Suppressor macrophage treated with lipopolysaccharide for 1 hour (primary cell): ENCODE data around the gene ST6GALNAC4.

Experiments
- DNase-seq, 3 donors: peaks; one replicate each; pipeline ENCODE4 v3.0.0-alpha.2; 2020 to 2022

ST6GALNAC4 gene

DNA sequence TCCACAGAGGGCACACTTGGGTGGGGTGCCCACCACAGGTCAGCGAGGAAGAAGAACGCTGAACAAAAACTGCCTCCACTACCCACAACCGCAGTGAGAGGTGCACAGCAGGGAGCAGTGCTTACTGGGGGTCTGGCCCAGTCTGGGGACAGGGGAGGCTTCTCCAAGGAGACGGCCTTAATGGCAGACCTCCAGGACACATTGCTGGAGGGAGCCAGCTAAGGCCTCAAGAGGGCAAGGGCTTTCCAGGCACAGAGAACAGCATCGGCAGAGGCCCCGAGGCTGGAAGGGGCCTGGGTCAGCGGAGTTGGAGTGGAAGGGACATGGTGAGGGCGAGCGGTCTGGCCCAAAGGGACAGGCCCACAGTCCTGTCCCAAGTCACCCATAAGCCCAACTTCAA lies 29.1 kb upstream of the ST6GALNAC4 start:
- DNase-seq = no peak

DNA sequence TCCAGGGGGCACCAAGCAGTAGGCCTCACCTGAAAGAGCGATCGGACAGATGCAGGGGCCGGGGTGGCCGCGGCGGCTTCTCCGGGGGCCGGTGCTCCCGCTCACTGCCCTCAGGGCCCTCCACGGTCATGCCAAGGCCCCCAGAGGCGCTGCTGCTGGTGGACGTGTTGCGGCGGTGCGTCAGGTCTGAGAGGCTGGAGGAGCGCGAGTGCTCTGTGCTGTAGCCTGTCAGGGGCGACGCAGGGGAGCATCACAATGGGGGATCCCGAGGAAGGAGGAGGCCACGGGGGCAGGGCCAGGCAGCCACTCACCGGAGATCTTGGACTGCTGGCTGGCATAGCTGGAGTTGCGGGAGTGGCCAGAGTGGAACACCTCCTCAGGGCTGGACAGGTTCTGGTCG lies 28.5 kb upstream of the ST6GALNAC4 start:
- DNase-seq = no peak

DNA sequence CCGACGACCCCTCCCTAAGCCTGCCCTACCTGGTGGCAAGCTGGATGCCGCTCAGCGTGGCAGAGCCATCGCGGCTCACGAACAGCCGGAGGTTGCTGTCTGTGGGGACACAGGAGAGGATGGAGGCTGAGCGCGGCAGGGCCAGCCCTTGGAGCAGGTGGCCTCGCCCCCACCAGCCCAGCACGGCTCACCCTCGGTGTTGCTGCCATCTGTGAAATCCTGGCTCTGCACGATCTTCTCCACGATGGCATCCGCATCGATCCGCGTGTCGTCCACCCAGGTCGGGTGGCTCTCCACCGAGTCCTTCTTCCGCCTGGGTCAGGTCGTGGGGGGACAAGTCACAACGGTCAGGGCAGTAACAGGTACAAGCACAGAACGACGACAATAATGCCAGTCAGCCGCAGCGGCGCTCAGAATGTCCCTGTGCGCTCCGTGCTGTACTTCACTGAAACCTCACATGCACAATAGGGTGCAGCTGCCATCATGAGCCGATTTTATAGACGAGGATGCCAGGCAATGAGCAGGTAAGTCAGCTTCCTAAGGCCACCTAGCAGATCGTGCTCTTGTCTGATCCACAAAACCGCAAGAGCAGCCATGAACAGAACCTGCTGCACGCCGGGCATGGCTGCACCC lies 27.9 kb upstream of the ST6GALNAC4 start:
- no peak for DNase-seq

DNA sequence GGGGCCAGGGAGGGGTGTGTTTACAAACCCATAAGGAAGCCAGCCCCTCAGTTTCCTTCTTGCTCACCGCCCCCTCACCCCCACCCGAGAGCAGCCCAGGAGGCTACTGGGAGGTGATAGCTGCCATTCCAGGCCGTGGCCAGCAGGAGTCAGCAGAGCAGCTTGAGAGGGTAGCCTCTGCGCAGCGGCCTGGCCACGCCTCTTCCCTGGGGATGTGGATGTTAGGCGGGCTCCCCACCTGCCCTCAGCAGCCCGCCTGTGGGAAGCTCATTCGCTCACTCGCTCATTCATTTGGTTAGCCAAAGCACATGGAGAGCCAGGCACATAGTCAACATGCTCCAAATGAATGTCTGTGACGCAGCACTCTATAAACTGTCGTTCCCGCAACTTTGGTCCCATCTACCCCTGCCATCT lies 26.9 kb upstream of the ST6GALNAC4 start:
- DNase-seq = peak; percentile 93 to 94 (median 93)

DNA sequence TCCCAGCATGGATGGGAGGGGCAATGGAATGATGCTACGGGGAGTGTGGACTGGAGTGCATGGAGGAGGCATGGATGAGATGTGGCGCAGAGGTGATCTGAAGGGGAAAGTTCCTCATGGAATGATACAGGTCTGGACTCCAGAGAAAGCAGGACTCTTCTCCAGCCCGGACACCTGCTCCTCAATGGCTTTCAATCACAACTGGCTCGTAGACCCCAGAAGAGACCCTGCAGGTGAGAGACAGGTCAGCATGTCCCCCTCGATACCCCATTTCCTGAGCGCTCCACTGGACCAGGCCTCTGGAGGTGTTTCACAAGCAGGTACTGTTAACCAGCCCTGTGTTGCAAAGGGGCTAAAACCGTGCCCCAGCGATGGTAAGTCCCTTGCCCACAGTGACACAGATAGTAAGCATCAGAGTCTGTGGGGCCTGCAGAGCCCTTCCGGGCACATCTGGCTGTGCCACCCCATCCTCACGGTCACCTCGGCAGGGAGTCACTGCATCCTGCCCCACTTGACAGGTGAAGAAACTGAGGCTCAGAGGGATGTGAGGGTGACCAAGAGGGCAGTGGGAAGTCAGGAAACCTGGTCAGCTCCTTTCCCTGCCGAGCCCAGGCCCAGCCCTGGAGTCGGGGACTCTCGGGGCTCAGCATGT lies 26.3 kb upstream of the ST6GALNAC4 start:
- no peak for DNase-seq

- peak; percentile 60 to 79 (median 78) for DNase-seq
Observed at GRCh38 chr9:127942216-127943010, 25.6 kb upstream of the ST6GALNAC4 start.

DNA sequence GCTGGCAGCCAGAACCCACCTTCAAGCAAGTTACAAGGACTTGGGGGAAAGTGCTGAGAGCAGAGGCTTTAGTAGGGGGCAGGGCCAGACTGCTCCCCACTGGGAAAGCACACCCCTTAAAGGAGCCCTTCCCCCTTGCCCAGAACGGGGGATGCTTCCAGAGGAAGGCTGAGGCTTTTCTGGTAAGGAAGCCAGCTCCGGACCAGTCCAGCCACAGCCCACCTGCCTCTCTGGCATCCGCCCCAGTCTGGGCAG lies 25.0 kb upstream of the ST6GALNAC4 start:
- no peak for DNase-seq

DNA sequence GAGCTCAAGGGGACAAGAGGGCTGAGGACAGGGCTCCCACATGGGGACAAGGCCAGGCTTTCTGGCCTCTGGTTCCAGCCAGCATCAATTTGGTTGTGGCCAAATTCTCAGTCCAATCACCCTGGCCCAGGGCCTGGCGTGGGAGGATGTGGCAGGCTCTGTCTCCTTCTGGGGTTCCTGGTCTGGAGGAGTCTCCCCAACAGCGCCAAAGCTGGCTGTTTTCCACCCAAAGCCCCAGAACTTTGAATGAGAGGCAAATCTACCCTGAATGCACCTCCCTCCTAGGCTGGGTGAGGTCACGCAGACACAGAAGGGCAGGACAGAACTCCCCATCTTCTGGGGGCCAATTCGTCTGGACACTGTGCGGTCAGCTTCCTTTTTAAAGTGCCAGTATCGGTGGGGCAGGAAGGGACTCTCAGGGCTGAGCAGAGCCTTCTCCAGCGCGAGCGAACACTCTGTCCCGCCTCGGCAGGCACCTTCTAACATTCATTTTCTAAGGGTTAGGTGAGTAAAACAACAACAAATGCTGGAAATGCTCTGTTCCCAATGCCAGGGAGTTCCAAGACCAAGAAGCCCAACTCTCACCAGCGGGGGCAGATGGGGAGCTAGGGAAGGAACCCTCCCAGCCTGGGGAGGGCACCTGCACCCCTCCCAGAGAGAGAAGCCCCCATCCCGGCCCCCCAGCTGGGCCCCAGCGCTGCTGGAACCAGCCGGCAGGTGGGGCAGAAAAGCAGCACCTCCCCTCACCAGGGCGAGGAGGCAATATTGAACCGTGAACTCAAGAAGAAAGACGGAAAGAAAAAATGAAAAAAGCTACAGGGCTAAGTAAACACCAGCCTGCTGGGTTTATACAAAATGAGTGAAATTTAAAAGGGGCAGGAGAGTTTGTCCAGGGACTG lies 24.5 kb upstream of the ST6GALNAC4 start:
- DNase-seq = no peak

DNA sequence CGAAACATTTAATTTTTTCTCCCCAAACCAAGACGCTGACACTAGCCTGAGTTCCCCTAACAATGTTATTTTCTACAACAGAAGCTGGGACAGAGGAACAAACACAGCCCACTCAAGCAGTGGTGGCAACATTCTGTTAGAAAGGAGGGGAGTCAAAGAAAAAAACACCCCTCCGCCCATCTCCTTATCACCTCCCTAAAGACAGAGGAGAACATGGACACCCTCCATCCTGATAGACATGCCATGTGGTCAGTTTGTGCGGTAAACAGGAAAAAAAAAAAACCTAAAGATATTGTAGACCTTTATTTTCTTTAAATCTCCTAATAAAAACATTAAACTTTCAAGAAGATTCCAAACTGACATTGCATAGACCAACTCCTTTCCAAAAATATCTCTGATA lies 23.8 kb upstream of the ST6GALNAC4 start:
- DNase-seq = no peak

DNA sequence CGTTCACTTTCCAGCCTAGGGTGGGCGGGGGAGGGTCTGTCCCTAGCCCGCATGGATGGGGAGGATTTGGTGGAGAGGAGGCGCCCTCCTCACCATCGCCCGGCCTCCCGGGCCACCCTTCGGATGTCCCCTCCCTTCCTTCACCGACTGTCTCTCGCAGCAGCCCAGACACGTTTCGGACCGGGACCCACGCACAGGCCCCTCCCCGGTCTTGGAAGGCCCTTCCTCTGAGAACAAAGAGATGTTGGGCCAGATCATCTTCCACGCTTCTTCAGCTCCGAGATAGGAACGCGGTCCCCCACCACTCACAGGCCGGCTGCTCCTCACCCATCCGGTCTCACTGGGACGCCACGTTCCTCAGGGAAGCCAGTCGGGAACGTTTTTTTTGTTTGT lies 21.5 kb upstream of the ST6GALNAC4 start:
- DNase-seq = no peak

- DNase-seq = peak; percentile 85 to 91 (median 87)
Observed at GRCh38 chr9:127937388-127938297, 20.8 kb upstream of the ST6GALNAC4 start, which contains the start of gene DPM2. Gene DPM2, minus strand, starts transcription at chr9:127937854. Its CDS starts 34 bp downstream, at chr9:127937820.

GRCh38 chr9:127937056-127937387 lies 20.2 kb upstream of the ST6GALNAC4 start:
- DNase-seq = peak in 1 of 3 donors; percentile 18

- no peak for DNase-seq
Observed at GRCh38 chr9:127936347-127936852, 19.6 kb upstream of the ST6GALNAC4 start.

GRCh38 chr9:127935765-127936221 lies 19.0 kb upstream of the ST6GALNAC4 start:
- DNase-seq = peak in 1 of 3 donors; percentile 37

- no peak for DNase-seq
Observed at GRCh38 chr9:127934986-127935385, 18.1 kb upstream of the ST6GALNAC4 start.

DNA sequence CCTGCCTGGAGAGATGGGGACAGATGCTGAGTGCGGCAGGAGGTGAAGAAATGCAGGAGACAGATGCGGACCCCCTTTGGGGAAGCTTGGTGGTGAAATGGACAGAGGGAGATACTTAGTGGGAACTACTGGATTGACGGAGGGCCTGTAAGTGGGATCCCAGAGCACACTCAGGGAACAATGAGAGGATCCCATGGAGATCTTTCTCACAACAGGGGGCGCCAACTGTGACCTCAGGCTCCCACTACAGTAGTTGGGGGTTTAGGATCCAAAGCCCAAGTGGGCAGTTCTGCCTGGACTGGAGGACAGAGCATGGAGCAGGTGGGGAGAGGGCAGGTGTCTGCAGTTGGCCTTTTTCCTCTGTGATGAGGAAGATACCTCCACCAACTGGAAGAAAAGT lies 17.4 kb upstream of the ST6GALNAC4 start:
- no peak for DNase-seq

GRCh38 chr9:127931092-127931881 lies 14.4 kb upstream of the ST6GALNAC4 start:
- DNase-seq = peak; percentile 43 to 50 (median 43)

DNA sequence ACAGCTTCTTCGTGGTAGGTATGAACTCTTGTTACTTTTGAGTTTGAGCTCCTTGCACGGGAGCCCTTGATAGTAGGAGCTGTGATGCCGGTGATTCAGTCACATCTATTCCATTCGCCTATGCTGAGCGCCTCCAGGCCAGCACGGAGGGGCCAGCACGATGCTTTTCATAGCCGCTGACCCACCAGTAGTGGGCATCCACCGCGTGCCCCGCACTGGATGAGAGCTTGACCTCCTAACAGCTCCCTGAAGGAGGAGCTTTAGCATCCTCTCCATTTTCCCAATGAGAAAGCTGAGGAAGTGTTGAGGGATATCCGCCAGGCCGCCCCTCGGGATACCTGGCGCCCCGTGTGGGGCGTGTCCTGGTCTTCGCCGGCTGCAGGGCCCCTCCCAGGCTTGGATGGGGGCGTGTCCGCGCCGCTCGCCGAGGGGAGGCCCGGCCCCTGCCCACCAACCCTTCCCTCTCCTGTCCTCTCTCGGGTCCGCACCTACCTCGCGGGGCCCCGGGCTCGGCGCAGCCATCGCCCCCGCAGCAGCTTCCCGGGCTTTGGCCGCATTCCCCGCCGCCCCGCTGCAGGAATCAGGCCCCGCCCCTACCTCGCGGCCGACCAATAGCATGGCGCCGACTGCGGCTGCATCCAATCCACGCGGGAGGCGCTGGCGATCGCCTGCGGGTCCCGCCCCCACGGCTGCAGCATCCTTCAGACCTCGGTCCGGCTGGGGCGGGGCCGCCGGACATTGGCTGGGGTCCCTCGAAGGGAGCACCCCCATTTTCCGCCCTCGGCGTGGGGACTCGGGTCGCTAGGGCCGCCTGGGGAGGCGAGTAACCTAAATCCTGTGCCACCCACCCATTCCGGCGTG lies 13.6 kb upstream of the ST6GALNAC4 start, which contains the start of gene PIP5KL1:
Gene PIP5KL1, minus strand, starts transcription at position 547 of the 861 bp plus-strand sequence. Its CDS starts 25 bp downstream, at position 522.
- DNase-seq = peak; percentile 83 to 92 (median 85)

GRCh38 chr9:127929625-127929979 lies 12.8 kb upstream of the ST6GALNAC4 start:
- no peak for DNase-seq
